ENCODE measurements around the gene RS1.

- TF ChIP-seq ZBTB21 (tag by site-specific recombination; IDR thresholded peaks at IDR 0.05) (no peak), ZNF394 (tag by site-specific recombination; IDR thresholded peaks at IDR 0.05; ENCODE audit: borderline replicate concordance) (no peak), TRIM28 (IDR thresholded peaks at IDR 0.05; ENCODE audit: borderline replicate concordance, low read length) (no peak), CTCF (tag by site-specific recombination; IDR thresholded peaks at IDR 0.05) (no peak), ZNF658 (tag by site-specific recombination; IDR thresholded peaks at IDR 0.05) (no peak), ZNF776 (tag by site-specific recombination; IDR thresholded peaks at IDR 0.05; ENCODE audit: borderline replicate concordance) (no peak), GLI4 (tag by site-specific recombination; IDR thresholded peaks at IDR 0.05) (no peak), ZFP3 (tag by site-specific recombination; IDR thresholded peaks at IDR 0.05; ENCODE audit: low read depth) (no peak)
- TF ChIP-seq, protein P1, sequence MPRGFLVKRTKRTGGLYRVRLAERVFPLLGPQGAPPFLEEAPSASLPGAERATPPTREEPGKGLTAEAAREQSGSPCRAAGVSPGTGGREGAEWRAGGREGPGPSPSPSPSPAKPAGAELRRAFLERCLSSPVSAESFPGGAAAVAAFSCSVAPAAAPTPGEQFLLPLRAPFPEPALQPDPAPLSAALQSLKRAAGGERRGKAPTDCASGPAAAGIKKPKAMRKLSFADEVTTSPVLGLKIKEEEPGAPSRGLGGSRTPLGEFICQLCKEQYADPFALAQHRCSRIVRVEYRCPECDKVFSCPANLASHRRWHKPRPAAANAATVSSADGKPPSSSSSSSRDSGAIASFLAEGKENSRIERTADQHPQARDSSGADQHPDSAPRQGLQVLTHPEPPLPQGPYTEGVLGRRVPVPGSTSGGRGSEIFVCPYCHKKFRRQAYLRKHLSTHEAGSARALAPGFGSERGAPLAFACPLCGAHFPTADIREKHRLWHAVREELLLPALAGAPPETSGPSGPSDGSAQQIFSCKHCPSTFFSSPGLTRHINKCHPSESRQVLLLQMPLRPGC (tag by site-specific recombination; IDR thresholded peaks at IDR 0.05) = no peak
Measured at GRCh38 chrX:18647621-18648020, 24.3 kb downstream of the RS1 start.
